ENCODE results near the gene DCTN3. TPM values are rescaled to one million over a fixed set of nuclear protein-coding genes. Genes with fewer than 3 reads are reported as not detected.

DCTN3 gene
- total RNA-seq, 1 donor from 2014 or later, result 94.8 TPM

- no peak overlapping the region for H3K4me3 ChIP-seq (ENCODE audit: insufficient read depth, low read depth, low read length)
- peaks cover 15% of the 10 kb centered on the region for H4K20me1 ChIP-seq (ENCODE audit: insufficient read depth, low read length)
- FAIRE-seq, result no peak
- peaks cover 4% of the 10 kb centered on the region for H3K4me1 ChIP-seq (ENCODE audit: insufficient read depth, low read length)
- Mint-ChIP-seq H3K4me1 (ENCODE audit: low read depth, unreplicated experiment) (peaks cover 25% of the 10 kb centered on the region), H3K9me3 (ENCODE audit: unreplicated experiment) (no peaks in the 10 kb centered on the region), H3K27me3 (ENCODE audit: low read depth, unreplicated experiment) (peaks cover 37% of the 10 kb centered on the region), H3K36me3 (ENCODE audit: low read depth, unreplicated experiment) (no peaks in the 10 kb centered on the region), H3K27ac (ENCODE audit: unreplicated experiment) (peak overlapping the region; percentile 8), H3K4me3 (ENCODE audit: unreplicated experiment) (peak overlapping the region; percentile 23)
- peaks cover 64% of the 10 kb centered on the region for H3K27me3 ChIP-seq (ENCODE audit: insufficient read depth, low read length)
- H3K4me2 ChIP-seq (ENCODE audit: low read length), result no peak overlapping the region
- no peaks in the 10 kb centered on the region for H3K36me3 ChIP-seq (ENCODE audit: insufficient read depth, low read length)
- no peak overlapping the region for H3K9ac ChIP-seq (ENCODE audit: low read length)
- H3K27ac ChIP-seq (ENCODE audit: low read depth, low read length), result no peak overlapping the region
- DNase-seq (ENCODE audit: low read depth), result no peak
- TF ChIP-seq EZH2 (IDR thresholded peaks at IDR 0.05; ENCODE audit: insufficient read depth, low read length) (no peak), CTCF (IDR thresholded peaks at IDR 0.05; ENCODE audit: insufficient read depth, low read depth, low read length) (no peak)
- no peaks in the 10 kb centered on the region for H3K79me2 ChIP-seq (ENCODE audit: insufficient read depth, low read length)
- no peaks in the 10 kb centered on the region for H3K9me3 ChIP-seq (ENCODE audit: insufficient read depth, low read depth, low read length)
- H2AFZ ChIP-seq (ENCODE audit: low read depth, low read length), result no peak overlapping the region
Observed at GRCh38 chr9:34579104-34579807, 41.0 kb downstream of the DCTN3 start.

- H3K4me3 Mint-ChIP-seq (ENCODE audit: unreplicated experiment), result peak overlapping the region; percentile 73
- Histone ChIP-seq H4K20me1 (ENCODE audit: insufficient read depth, low read length) (peaks cover 15% of the 10 kb centered on the region), H3K27me3 (ENCODE audit: insufficient read depth, low read length) (peaks cover 58% of the 10 kb centered on the region), H3K79me2 (ENCODE audit: insufficient read depth, low read length) (no peaks in the 10 kb centered on the region), H3K4me3 (ENCODE audit: insufficient read depth, low read depth, low read length) (no peak overlapping the region), H3K9ac (ENCODE audit: low read length) (no peak overlapping the region), H3K27ac (ENCODE audit: low read depth, low read length) (no peak overlapping the region), H3K36me3 (ENCODE audit: insufficient read depth, low read length) (no peaks in the 10 kb centered on the region), H2AFZ (ENCODE audit: low read depth, low read length) (peak overlapping the region; percentile 66), H3K4me1 (ENCODE audit: insufficient read depth, low read length) (peaks cover 4% of the 10 kb centered on the region), H3K9me3 (ENCODE audit: insufficient read depth, low read depth, low read length) (no peaks in the 10 kb centered on the region), H3K4me2 (ENCODE audit: low read length) (peak overlapping the region; percentile 76)
- H3K36me3 Mint-ChIP-seq (ENCODE audit: low read depth, unreplicated experiment), result no peaks in the 10 kb centered on the region
- peak overlapping the region; percentile 68 for H3K27ac Mint-ChIP-seq (ENCODE audit: unreplicated experiment)
- H3K4me1 Mint-ChIP-seq (ENCODE audit: low read depth, unreplicated experiment), result peaks cover 28% of the 10 kb centered on the region
- TF ChIP-seq CTCF (IDR thresholded peaks at IDR 0.05; ENCODE audit: insufficient read depth, low read depth, low read length) (no peak), EZH2 (IDR thresholded peaks at IDR 0.05; ENCODE audit: insufficient read depth, low read length) (no peak)
- peak; percentile 55 for DNase-seq (ENCODE audit: low read depth)
- H3K9me3 Mint-ChIP-seq (ENCODE audit: unreplicated experiment), result no peaks in the 10 kb centered on the region
- peaks cover 32% of the 10 kb centered on the region for H3K27me3 Mint-ChIP-seq (ENCODE audit: low read depth, unreplicated experiment)
- no peak for FAIRE-seq
Observed at GRCh38 chr9:34578241-34579103, 41.8 kb downstream of the DCTN3 start.

Data from astrocyte (in vitro differentiated cells and primary cell).